K562 (cell line): Measurements from ENCODE around the gene MADD. TPM values are rescaled to one million over a fixed set of nuclear protein-coding genes. Genes with fewer than 3 reads are reported as not detected.

Experiments used
- BRCA1 ChIP-seq, 2 experiments: fragments of 450-650 bp in 1 of 2; sonication (generic) in 1 of 2; formaldehyde crosslinking in 1 of 2; IDR thresholded peaks; 2 replicates each; pipeline versions ENCODE4 v1.5.0 to v1.6.1; 2017 to 2020; ENCODE audit warnings: mild to moderate bottlenecking in 1 of 2, missing genetic modification reagents in 1 of 2
- FOXK1 ChIP-seq: sonication (generic); formaldehyde crosslinking; IDR thresholded peaks from 2 replicates; pipeline ENCODE4 v1.8.0; 2022; ENCODE audit warnings: missing genetic modification reagents, mild to moderate bottlenecking, borderline replicate concordance
- FOXP1 ChIP-seq: sonication (generic); formaldehyde crosslinking; IDR thresholded peaks from 2 replicates; pipeline ENCODE4 v1.8.0; 2022; ENCODE audit warnings: mild to moderate bottlenecking, missing genetic modification reagents
- FOXP4 ChIP-seq: sonication (generic); formaldehyde crosslinking; IDR thresholded peaks from 2 replicates; pipeline ENCODE4 v1.8.0; 2022; ENCODE audit warnings: mild to moderate bottlenecking, missing genetic modification reagents, borderline replicate concordance
- MIER1 ChIP-seq: fragments of 450-650 bp; IDR thresholded peaks from 2 replicates; pipeline ENCODE4 v1.6.1; 2016; ENCODE audit warnings: antibody characterized with exemption, mild to moderate bottlenecking, low read depth
- NR2C1 ChIP-seq, 2 experiments: fragments of 450-650 bp; IDR thresholded peaks; 2 replicates each; pipeline ENCODE4 v1.6.1; 2017; ENCODE audit warnings: mild to moderate bottlenecking in 2 of 2, antibody characterized with exemption in 1 of 2, inconsistent platforms in 1 of 2, missing compliant biosample characterization in 1 of 2, missing genetic modification characterization in 1 of 2
- PHB2 ChIP-seq: fragments of 450-650 bp; IDR thresholded peaks from 2 replicates; pipeline ENCODE4 v1.6.1; 2017; ENCODE audit warnings: low read depth
- RFX5 ChIP-seq: IDR thresholded peaks from 2 replicates; pipeline ENCODE4 v1.6.1; 2011; ENCODE audit warnings: low read depth, mild to moderate bottlenecking, improper control_type of control experiment, low read length
- RUNX1 ChIP-seq: sonication (generic); IDR thresholded peaks from 2 replicates; pipeline ENCODE4 v1.6.1; 2016; ENCODE audit warnings: antibody characterized with exemption, low read depth
- TFAP4 ChIP-seq: sonication (generic); formaldehyde crosslinking; IDR thresholded peaks from 2 replicates; pipeline ENCODE4 v1.8.0; 2022; ENCODE audit warnings: missing genetic modification reagents, mild to moderate bottlenecking, moderate library complexity, borderline replicate concordance
- ZC3H11A ChIP-seq: IDR thresholded peaks from 2 replicates; pipeline ENCODE4 v1.6.1; 2012; ENCODE audit warnings: low read depth, low read length, improper control_type of control experiment
- ZC3H4 ChIP-seq: sonication (generic); formaldehyde crosslinking; IDR thresholded peaks from 2 replicates; pipeline ENCODE4 v1.9.0; 2021; ENCODE audit warnings: missing genetic modification reagents, borderline replicate concordance
- ZFP36 ChIP-seq: fragments of 150-350 bp; IDR thresholded peaks from 2 replicates; pipeline ENCODE4 v1.6.1; 2018; ENCODE audit warnings: low read length, low read depth; ENCODE audit not compliant: partially characterized antibody
- ZNF133 ChIP-seq: fragments of 250-450 bp; sonication (Bioruptor Pico); IDR thresholded peaks from 2 replicates; pipeline ENCODE4 v1.4.0; 2020; ENCODE audit warnings: mild to moderate bottlenecking
- ZNF75A ChIP-seq: fragments of 450-650 bp; formaldehyde crosslinking; IDR thresholded peaks from 2 replicates; pipeline ENCODE4 v1.4.0; 2020; ENCODE audit warnings: mild to moderate bottlenecking
- polyA plus RNA-seq, 8 experiments: library from polyadenylated mRNA; depleted of rRNA in 4 of 8; stranded (reverse) in 5 of 8; unstranded in 3 of 8; fragments of >200 nt; fragmentation: Nextera tagmentation in 2 of 8; fragmentation: Illumina TruSeq in 1 of 8; extraction: Ambion mirVana in 2 of 8; extraction: Trizol in 1 of 8; gene quantifications; 2 replicates each; pipeline versions ENCODE4 v1.2.1 to v1.2.3, GENCODE V29; 2011 to 2014; ENCODE audit warnings: inconsistent platforms in 1 of 8, missing spikeins in 1 of 8
- total RNA-seq, 7 experiments: library from RNA; depleted of rRNA in 6 of 7; stranded (reverse); fragments of >200 nt in 6 of 7; fragmentation: Illumina TruSeq in 2 of 7; extraction: Trizol in 2 of 7; gene quantifications; 2 replicates each; pipeline versions ENCODE4 v1.2.1 to v1.2.3, GENCODE V29; 2011 to 2021; ENCODE audit warnings: low replicate concordance in 1 of 7
- TF ChIP-seq, protein P1 (sequence below): fragments of 450-650 bp; IDR thresholded peaks from 2 replicates; pipeline ENCODE4 v1.6.1; 2016; ENCODE audit warnings: low read depth

The MADD gene
- total and polyA plus RNA-seq, 9 of the 15 experiments (the other 6 are each of a cell fraction or from before 2014, with no cell fraction given): 0.68 to 57.6 (median 33.6) TPM

- TF ChIP-seq, protein P1, sequence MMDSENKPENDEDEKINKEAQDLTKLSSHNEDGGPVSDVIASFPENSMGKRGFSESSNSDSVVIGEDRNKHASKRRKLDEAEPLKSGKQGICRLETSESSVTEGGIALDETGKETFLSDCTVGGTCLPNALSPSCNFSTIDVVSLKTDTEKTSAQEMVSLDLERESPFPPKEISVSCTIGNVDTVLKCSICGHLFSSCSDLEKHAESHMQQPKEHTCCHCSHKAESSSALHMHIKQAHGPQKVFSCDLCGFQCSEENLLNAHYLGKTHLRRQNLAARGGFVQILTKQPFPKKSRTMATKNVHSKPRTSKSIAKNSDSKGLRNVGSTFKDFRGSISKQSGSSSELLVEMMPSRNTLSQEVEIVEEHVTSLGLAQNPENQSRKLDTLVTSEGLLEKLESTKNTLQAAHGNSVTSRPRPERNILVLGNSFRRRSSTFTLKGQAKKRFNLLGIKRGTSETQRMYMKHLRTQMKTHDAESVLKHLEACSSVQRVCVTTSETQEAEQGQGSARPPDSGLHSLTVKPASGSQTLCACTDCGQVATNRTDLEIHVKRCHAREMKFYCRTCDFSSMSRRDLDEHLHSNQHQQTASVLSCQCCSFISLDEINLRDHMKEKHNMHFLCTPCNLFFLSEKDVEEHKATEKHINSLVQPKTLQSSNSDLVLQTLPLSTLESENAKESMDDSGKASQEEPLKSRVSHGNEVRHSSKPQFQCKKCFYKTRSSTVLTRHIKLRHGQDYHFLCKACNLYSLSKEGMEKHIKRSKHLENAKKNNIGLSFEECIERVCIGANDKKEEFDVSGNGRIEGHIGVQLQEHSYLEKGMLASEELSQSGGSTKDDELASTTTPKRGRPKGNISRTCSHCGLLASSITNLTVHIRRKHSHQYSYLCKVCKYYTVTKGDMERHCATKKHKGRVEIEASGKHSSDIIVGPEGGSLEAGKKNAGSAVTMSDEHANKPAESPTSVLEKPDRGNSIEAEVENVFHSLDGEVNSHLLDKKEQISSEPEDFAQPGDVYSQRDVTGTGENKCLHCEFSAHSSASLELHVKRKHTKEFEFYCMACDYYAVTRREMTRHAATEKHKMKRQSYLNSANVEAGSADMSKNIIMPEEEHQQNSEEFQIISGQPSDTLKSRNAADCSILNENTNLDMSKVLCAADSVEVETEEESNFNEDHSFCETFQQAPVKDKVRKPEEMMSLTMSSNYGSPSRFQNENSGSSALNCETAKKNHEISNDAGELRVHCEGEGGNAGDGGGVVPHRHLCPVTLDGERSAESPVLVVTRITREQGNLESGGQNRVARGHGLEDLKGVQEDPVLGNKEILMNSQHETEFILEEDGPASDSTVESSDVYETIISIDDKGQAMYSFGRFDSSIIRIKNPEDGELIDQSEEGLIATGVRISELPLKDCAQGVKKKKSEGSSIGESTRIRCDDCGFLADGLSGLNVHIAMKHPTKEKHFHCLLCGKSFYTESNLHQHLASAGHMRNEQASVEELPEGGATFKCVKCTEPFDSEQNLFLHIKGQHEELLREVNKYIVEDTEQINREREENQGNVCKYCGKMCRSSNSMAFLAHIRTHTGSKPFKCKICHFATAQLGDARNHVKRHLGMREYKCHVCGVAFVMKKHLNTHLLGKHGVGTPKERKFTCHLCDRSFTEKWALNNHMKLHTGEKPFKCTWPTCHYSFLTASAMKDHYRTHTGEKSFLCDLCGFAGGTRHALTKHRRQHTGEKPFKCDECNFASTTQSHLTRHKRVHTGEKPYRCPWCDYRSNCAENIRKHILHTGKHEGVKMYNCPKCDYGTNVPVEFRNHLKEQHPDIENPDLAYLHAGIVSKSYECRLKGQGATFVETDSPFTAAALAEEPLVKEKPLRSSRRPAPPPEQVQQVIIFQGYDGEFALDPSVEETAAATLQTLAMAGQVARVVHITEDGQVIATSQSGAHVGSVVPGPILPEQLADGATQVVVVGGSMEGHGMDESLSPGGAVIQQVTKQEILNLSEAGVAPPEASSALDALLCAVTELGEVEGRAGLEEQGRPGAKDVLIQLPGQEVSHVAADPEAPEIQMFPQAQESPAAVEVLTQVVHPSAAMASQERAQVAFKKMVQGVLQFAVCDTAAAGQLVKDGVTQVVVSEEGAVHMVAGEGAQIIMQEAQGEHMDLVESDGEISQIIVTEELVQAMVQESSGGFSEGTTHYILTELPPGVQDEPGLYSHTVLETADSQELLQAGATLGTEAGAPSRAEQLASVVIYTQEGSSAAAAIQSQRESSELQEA: peak; percentile 30; the same call in 1 of the 2 replicates
- TF ChIP-seq RFX5: no peak
- TF ChIP-seq FOXK1 (CRISPR knock-in tag): 0 out of 2 replicates have a peak, but pooled peaks have one; percentile 49
- TF ChIP-seq ZC3H11A: peak; percentile 90; the same call in 1 of the 2 replicates
- TF ChIP-seq BRCA1 (IDR thresholded peaks at IDR 0.05): no peak
- no peak for TF ChIP-seq BRCA1 (CRISPR knock-in tag; IDR thresholded peaks at IDR 0.05)
- TF ChIP-seq ZNF133 (CRISPR knock-in tag): no peak
- TF ChIP-seq NR2C1 (IDR thresholded peaks at IDR 0.05): peak; percentile 94
- TF ChIP-seq NR2C1 (tag; IDR thresholded peaks at IDR 0.05): peak; percentile 96
- TF ChIP-seq ZNF75A (CRISPR knock-in tag): no peak
- TF ChIP-seq RUNX1: 0 out of 2 replicates have a peak, but pooled peaks have one; percentile 33
- TF ChIP-seq TFAP4 (CRISPR knock-in tag): peak; percentile 95
- no peak for TF ChIP-seq ZC3H4 (CRISPR knock-in tag)
- peak; percentile 8 for TF ChIP-seq ZFP36
- TF ChIP-seq MIER1: 0 out of 2 replicates have a peak, but pooled peaks have one; percentile 53
- peak; percentile 82 for TF ChIP-seq FOXP1 (CRISPR knock-in tag)
- TF ChIP-seq PHB2: 0 out of 2 replicates have a peak, but pooled peaks have one; percentile 18
- TF ChIP-seq FOXP4 (CRISPR knock-in tag): 0 out of 2 replicates have a peak, but pooled peaks have one; percentile 53
These were observed 21.1 kb upstream of the MADD start, which contains the start of gene ACP2 (continued) for GRCh38 chr11:47248664-47249377.
